ENCODE results near the gene TSPAN9. TPM values are rescaled to one million over a fixed set of nuclear protein-coding genes. Genes with fewer than 3 reads are reported as not detected.

Gene TSPAN9
- total RNA-seq, 4 donors from 2014 or later = 27.9 to 49.1 (median 42.0) TPM

DNA sequence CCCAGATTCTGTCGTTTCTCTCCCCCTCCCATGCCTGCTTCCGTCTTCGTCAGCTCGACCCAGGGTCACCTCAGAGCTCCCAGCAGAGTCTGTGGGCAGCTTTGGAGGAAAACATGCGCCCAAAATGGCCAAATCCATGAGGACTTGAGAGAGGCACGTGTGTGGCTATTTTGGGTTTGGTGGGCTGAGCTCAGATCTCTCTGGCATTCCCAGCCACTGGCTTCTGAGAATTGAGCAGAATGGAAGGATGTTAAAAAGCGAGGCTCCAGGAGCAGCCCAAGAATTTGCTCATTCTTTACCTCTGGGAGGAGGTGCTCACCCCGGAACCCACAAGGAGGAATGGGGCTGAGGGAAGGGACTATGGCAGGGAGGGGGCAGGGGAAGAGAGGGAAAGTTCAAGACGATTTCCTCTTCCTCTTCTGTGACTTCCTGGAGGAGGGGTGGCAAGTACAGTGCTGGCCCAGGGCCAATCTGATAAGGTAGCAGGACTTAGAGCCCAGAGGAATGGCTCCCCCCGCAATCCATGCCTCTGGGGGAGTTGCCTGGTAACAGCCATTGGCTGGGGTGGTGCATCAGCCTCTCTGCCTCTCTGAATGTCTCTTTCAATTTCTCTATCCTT is 20.1 kb downstream of the TSPAN9 start:
- TF ChIP-seq, protein P1, sequence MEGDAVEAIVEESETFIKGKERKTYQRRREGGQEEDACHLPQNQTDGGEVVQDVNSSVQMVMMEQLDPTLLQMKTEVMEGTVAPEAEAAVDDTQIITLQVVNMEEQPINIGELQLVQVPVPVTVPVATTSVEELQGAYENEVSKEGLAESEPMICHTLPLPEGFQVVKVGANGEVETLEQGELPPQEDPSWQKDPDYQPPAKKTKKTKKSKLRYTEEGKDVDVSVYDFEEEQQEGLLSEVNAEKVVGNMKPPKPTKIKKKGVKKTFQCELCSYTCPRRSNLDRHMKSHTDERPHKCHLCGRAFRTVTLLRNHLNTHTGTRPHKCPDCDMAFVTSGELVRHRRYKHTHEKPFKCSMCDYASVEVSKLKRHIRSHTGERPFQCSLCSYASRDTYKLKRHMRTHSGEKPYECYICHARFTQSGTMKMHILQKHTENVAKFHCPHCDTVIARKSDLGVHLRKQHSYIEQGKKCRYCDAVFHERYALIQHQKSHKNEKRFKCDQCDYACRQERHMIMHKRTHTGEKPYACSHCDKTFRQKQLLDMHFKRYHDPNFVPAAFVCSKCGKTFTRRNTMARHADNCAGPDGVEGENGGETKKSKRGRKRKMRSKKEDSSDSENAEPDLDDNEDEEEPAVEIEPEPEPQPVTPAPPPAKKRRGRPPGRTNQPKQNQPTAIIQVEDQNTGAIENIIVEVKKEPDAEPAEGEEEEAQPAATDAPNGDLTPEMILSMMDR (IDR thresholded peaks at IDR 0.05) = no peak
- TF ChIP-seq POLR2A (IDR thresholded peaks at IDR 0.05) = no peak
- no peak overlapping the region for H3K4me3 ChIP-seq (ENCODE audit: low read depth, poor library complexity, severe bottlenecking)
- DNase-seq (ENCODE audit: low spot score in 2 of 2) = peak in 1 of 2 donors; percentile 86
- intact Hi-C loops (cut with DNase I; ENCODE audit: low total_unique reads) = no loop called here
- WGBS, 2 donors = 55 to 71% methylated on average over 10 of the region's 10 CpGs

DNA sequence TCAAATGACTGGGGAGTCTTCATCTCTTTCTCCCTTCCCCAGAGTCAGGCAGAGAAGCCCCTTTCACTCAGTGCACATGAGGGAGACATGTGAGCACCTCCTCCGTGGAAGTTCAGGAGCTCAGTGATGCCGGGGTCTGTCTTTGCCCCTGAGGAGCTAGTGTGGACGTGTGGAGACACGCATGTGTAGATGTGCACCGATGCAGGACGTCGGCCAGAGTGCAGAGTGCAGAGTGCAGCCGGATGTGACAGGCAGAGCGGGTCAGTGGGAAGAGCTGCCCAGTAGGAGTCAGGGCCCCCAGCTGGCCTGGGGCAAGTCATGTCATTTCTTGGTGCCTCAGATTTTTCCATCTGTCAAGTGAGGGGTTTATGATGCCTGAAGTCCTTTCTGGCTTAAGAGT is 20.7 kb downstream of the TSPAN9 start:
- no peak overlapping the region for H3K4me3 ChIP-seq (ENCODE audit: low read depth, poor library complexity, severe bottlenecking)
- intact Hi-C loops (cut with DNase I; ENCODE audit: low total_unique reads) = no loop called here
- DNase-seq (ENCODE audit: low spot score in 2 of 2) = no peak
- 42 to 50% methylated on average over 9 of the region's 9 CpGs for WGBS, 2 donors
- TF ChIP-seq, protein P1 (IDR thresholded peaks at IDR 0.05) = no peak
- TF ChIP-seq POLR2A (IDR thresholded peaks at IDR 0.05) = no peak

DNA sequence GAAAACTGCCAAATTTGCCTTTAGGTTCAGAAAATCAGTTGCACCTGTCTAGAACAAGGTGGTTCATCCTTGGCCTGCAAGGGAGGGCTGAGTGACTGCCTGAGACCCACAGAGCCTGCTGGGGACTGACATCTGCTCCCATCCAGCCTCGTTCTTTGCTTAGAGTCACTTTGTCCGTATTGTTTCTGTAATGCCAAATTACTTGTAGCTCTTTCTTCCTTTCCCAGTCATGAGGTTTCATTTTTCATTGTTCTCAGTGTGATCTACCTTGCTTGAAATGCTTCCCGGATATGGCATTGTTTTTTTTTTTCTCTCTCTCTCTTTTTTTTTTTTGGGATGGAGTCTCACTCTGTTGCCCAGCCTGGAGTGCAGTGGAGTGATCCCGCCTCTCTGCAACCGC is 21.3 kb downstream of the TSPAN9 start:
- 83 to 86% methylated on average over 5 of the region's 5 CpGs for WGBS, 2 donors
- no peak for DNase-seq (ENCODE audit: low spot score in 2 of 2)
- intact Hi-C loops (cut with DNase I; ENCODE audit: low total_unique reads) = no loop called here
- H3K4me3 ChIP-seq (ENCODE audit: low read depth, poor library complexity, severe bottlenecking) = no peak overlapping the region
- TF ChIP-seq POLR2A (IDR thresholded peaks at IDR 0.05) = no peak
- TF ChIP-seq, protein P1 (IDR thresholded peaks at IDR 0.05) = no peak

DNA sequence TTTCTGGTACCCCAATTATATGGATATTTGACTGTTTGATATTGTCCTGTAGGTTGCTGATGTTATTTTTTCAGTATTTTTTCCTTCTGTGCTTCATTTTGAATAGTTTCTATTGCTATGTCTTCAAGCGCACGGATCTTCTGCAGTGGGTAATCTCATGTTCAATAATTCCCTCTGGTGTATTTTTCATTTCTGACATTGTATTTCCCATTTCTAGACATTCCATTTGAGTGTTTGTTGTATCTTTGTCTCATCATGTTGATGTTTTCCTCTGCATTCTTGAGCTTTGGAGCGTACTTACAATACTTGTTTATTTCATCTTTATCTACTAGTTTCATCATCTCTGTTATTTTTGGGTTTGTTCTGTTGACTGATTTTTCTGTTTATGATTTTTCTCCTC is 22.0 kb downstream of the TSPAN9 start:
- 88 to 95% methylated on average over 3 of the region's 3 CpGs for WGBS, 2 donors
- TF ChIP-seq, protein P1 (IDR thresholded peaks at IDR 0.05) = no peak
- no peak for TF ChIP-seq POLR2A (IDR thresholded peaks at IDR 0.05)
- no peak overlapping the region for H3K4me3 ChIP-seq (ENCODE audit: low read depth, poor library complexity, severe bottlenecking)
- intact Hi-C loops (cut with DNase I; ENCODE audit: low total_unique reads) = no loop called here
- no peak for DNase-seq (ENCODE audit: low spot score in 2 of 2)

DNA sequence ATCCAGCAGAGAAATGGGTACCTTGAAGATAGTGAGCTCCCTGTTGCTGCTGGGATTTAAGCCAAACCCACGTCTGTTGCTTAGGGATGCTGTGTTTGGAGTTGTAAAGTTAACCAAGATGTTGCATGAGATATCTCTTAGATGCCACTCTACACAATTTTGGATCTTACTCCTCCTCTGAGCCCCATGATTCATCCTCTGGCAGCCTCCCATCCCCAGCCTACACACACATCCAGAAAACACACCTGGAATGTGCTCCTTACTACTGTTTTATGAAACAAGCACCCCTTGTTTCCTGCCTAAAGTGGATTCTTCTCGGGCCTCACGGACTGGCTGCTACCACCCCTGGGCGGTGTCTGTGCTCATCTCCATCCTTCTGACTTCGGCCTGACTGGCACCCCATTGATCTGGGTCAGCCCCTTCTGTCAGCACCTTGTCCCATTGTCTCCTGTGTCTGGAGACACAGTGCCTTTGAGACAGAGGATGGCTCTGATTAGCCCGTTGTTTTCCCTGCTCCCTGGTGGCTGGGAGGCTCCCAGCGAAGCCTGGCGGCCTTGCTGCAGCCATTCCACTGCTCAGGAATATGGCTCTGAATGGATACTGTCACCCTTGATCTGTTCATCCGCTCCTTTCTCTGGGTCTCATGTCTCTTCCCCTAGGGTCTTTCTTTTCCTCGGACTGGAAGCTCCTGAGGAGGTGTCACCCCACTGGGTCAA is 24.3 kb downstream of the TSPAN9 start:
- intact Hi-C loops (cut with DNase I; ENCODE audit: low total_unique reads) = no loop called here
- peak in 1 of 2 donors; percentile 46 for DNase-seq (ENCODE audit: low spot score in 2 of 2)
- TF ChIP-seq, protein P1 (IDR thresholded peaks at IDR 0.05) = no peak
- no peak for TF ChIP-seq POLR2A (IDR thresholded peaks at IDR 0.05)
- H3K4me3 ChIP-seq (ENCODE audit: low read depth, poor library complexity, severe bottlenecking) = no peak overlapping the region
- WGBS, 2 donors = 58 to 62% methylated on average over 10 of the region's 10 CpGs

Measured in lower leg skin (tissue), 4 donors.